ENCODE results near the gene SCRN2. TPM values are rescaled to one million over a fixed set of nuclear protein-coding genes. Genes with fewer than 3 reads are reported as not detected.

The SCRN2 gene
- total RNA-seq, 1 donor from 2014 or later: 37.8 TPM

DNA sequence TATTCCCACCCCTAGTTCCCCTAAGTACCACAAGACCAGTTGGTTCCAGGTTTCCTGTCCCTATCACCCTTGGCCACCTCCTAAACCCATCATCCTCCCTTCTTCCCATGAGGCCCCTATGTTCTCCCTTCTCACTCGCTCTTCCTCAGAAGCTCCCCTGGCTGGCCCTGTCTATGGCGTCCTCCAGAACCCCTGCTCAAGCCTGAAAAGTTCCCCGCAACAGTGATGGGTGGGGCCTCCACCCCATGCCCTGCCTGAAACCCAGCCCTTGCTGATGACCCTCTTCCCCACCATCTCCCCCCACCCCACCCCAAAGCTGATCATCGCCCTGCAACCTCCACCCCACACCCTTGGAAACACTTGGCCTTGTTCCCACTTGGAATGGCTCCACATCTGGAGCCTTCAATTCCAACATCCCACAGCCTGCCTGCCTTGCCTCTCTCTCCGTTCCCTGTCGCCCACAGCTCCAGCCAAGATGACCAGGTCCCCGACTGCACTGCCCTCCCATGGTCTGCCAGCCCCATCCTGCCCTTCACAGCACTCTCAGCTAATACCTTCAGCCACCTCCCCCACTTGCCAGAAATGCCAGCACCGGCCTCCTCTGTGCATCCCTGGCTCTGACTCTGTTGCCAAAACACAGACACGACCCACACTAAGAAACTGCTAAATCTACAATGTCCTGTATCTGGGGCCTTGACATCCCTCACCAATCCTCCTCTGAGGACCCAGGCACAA lies 30.0 kb downstream of the SCRN2 start:
- Mint-ChIP-seq H3K36me3 (ENCODE audit: low read depth) (no peaks in the 10 kb centered on the region), H3K27ac (ENCODE audit: unreplicated experiment) (no peak overlapping the region), H3K27me3 (ENCODE audit: low read depth) (no peaks in the 10 kb centered on the region), H3K4me3 (no peak overlapping the region), H3K4me1 (no peaks in the 10 kb centered on the region), H3K9me3 (no peaks in the 10 kb centered on the region)
- TF ChIP-seq, protein P1, sequence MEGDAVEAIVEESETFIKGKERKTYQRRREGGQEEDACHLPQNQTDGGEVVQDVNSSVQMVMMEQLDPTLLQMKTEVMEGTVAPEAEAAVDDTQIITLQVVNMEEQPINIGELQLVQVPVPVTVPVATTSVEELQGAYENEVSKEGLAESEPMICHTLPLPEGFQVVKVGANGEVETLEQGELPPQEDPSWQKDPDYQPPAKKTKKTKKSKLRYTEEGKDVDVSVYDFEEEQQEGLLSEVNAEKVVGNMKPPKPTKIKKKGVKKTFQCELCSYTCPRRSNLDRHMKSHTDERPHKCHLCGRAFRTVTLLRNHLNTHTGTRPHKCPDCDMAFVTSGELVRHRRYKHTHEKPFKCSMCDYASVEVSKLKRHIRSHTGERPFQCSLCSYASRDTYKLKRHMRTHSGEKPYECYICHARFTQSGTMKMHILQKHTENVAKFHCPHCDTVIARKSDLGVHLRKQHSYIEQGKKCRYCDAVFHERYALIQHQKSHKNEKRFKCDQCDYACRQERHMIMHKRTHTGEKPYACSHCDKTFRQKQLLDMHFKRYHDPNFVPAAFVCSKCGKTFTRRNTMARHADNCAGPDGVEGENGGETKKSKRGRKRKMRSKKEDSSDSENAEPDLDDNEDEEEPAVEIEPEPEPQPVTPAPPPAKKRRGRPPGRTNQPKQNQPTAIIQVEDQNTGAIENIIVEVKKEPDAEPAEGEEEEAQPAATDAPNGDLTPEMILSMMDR (conservative IDR thresholded peaks at IDR 0.05): no peak
- DNase-seq (ENCODE audit: low read depth, low spot score): no peak

DNA sequence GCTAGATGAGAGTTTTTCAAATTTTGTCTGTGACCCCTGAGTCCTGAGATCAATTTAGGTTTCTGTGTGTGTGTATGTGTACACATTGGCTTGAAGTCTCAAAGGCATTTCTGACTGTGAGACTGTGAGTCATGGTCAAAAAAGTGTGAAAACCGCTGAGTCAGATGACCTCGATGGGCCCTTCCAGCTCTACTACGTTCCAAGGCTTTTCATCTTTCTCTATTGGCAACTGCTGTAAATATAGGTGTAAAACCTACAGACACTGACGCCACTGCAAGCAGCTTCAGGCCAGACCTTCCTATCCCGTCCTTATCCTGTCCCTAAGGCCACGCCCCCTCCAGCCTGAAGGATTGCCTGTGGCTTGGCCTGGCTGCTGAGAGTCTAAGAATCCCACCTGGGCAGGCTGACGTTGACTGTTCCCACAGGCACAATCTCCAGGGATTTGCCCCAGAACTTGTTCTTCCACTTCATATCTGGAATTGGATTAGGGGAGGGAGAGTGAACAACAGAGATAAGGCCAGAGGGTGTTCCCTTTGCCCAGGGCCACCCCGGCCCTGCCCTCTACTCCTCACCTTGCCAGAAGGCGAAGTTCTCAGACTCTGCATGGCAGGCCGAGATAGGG lies 30.8 kb downstream of the SCRN2 start:
- Mint-ChIP-seq H3K27me3 (ENCODE audit: low read depth) (peaks cover 4% of the 10 kb centered on the region), H3K36me3 (ENCODE audit: low read depth) (no peaks in the 10 kb centered on the region), H3K27ac (ENCODE audit: unreplicated experiment) (no peak overlapping the region), H3K4me3 (no peak overlapping the region), H3K4me1 (no peaks in the 10 kb centered on the region), H3K9me3 (no peaks in the 10 kb centered on the region)
- TF ChIP-seq, protein P1 (conservative IDR thresholded peaks at IDR 0.05): no peak
- no peak for DNase-seq (ENCODE audit: low read depth, low spot score)

DNA sequence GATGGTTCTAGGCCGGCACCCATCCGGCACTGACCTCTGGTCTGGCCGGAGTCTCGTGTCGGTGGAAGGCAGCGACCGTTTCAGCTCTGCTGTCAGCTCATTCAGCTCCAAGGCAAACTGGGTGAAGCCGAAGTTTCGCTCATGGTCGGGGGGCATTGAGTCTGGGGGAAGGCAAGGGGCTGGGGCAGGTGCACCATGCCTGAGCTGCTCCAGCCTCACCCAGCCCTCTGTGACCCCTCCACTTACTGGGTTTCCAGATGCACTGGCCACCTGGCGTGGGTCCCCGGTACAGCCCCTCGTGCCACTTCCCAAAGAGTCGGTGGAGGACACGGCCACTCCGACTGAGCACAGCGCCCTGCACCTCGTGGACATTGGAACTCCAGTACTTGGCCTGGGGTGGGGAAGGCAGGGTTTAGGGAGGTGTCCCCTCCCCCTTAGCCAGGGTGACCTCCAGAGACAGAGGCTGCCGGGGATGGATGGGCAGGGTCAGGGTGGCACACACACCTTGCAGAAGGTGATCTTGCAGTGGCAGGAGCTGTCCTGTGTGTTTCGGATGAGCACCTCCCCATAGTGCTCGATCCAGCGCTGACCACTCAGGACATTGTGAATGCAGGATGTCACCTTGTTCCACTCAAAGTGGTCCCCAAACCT lies 32.1 kb downstream of the SCRN2 start:
- Mint-ChIP-seq H3K27ac (ENCODE audit: unreplicated experiment) (no peak overlapping the region), H3K4me3 (no peak overlapping the region), H3K9me3 (no peaks in the 10 kb centered on the region), H3K27me3 (ENCODE audit: low read depth) (peaks cover 10% of the 10 kb centered on the region), H3K36me3 (ENCODE audit: low read depth) (no peaks in the 10 kb centered on the region), H3K4me1 (no peaks in the 10 kb centered on the region)
- TF ChIP-seq, protein P1 (conservative IDR thresholded peaks at IDR 0.05): no peak
- DNase-seq (ENCODE audit: low read depth, low spot score): no peak

DNA sequence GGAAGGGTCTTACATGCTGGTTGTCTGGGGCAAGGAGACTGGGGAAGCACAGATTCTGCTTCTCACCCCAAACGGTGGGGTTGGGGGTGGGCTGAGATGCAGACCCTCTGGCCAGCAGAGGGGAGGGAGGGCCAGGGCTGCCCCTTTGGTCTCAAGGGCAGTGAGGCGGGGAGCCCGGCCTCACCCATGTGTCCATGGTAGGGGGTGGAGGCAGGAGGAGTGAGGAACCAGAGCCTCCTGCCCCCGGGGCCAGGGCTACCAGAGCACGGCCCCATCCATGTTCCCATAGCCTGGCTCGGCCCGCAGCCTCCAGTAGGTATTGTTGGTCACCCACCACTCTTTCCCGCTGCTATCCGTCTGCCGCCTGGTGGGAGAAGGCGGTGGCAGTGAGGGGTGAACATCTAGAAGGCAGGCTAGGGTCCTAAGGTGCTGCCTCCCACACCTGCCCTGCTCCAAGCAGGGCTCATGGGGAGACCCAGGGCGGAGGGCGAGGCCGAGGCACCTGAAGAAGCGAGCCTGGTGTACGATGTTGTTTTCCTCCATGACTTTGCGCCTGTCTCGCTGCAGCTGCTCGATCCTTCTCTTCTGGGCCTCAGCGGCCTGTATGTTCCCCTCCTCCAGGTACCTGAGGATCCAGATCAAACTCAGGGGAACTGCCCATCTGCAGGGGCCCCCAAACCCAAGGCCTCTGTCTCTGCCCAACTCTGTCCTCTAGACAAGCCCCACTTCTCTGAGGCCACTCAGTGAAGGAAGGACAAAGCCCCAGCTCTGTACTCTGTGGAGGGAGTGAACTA lies 32.8 kb downstream of the SCRN2 start:
- no peak overlapping the region for H3K27ac Mint-ChIP-seq (ENCODE audit: unreplicated experiment)
- no peak for DNase-seq (ENCODE audit: low read depth, low spot score)
- TF ChIP-seq, protein P1 (conservative IDR thresholded peaks at IDR 0.05): no peak
- no peaks in the 10 kb centered on the region for H3K9me3 Mint-ChIP-seq
- no peak overlapping the region for H3K4me3 Mint-ChIP-seq
- H3K4me1 Mint-ChIP-seq: no peaks in the 10 kb centered on the region
- H3K36me3 Mint-ChIP-seq (ENCODE audit: low read depth): no peaks in the 10 kb centered on the region
- peaks cover 15% of the 10 kb centered on the region for H3K27me3 Mint-ChIP-seq (ENCODE audit: low read depth)

DNA sequence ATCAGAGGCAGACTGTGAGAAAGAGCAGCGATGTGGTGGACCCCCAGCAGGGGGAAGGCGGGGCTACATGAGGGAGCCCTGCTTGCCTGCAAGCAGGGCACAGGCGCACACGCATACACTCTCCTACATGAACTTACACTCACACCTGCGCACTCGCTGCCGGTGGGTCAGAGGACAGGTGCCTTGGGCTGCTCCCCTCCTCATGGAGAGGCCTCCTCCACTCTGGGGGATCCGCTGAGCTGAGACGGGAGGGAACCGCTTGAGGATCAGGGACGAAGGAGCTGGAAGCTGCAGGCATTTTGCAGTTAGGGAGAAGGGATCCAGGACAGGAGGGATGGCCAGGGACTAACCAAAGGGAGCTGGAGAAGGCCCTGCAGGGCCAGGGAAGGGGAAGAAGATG lies 33.7 kb downstream of the SCRN2 start:
- H3K36me3 Mint-ChIP-seq (ENCODE audit: low read depth): no peaks in the 10 kb centered on the region
- H3K9me3 Mint-ChIP-seq: no peaks in the 10 kb centered on the region
- TF ChIP-seq, protein P1 (conservative IDR thresholded peaks at IDR 0.05): no peak
- no peak overlapping the region for H3K4me3 Mint-ChIP-seq
- H3K27me3 Mint-ChIP-seq (ENCODE audit: low read depth): peaks cover 22% of the 10 kb centered on the region
- no peaks in the 10 kb centered on the region for H3K4me1 Mint-ChIP-seq
- H3K27ac Mint-ChIP-seq (ENCODE audit: unreplicated experiment): peak overlapping the region; percentile 37
- DNase-seq (ENCODE audit: low read depth, low spot score): no peak
